ENCODE results near the gene CFAP61.

DNA sequence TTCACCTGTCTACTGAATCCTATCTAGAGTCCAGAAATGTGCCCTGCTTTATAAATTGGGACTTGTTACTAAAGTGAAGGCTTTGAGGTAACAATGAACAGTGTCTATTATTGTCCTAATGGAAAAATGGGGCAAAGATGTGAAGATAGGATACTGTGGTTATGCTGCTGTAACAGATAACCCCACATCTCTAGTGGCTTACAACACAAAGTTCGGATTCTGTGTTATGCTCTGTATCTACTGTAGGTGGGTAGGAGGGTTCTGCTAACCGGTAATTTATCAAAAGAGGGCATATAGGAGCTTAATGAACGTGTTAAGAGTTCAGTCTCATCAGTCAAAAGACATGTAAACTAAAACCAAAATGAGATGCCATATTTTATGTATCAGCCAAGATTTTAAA lies 28.9 kb upstream of the CFAP61 start:
- TF ChIP-seq CTCF (IDR thresholded peaks at IDR 0.05) (no peak), POLR2A (IDR thresholded peaks at IDR 0.05) (no peak)
